MM.1S (cell line): ENCODE data around the gene TP63.

ENCODE experiments used
- DNase-seq: peaks from one replicate; pipeline ENCODE4 v3.0.0-alpha.2; 2015
- H2AFZ ChIP-seq: fragments of 300-600 bp; sonication (generic); 2 replicates; pipeline ENCODE4 v1.6.0; 2016; ENCODE audit warnings: antibody characterized with exemption, low read length
- H3F3A ChIP-seq: fragments of 300-600 bp; sonication (generic); 2 replicates; pipeline ENCODE4 v1.6.1; 2016; ENCODE audit warnings: mild to moderate bottlenecking, antibody characterized with exemption, low read length, moderate library complexity, mixed read lengths; ENCODE audit not compliant: insufficient read depth
- H3K27ac ChIP-seq: fragments of 300-600 bp; sonication (generic); 2 replicates; pipeline ENCODE4 v1.5.1; 2016; ENCODE audit warnings: mild to moderate bottlenecking, low read length
- H3K27me3 ChIP-seq: fragments of 300-600 bp; sonication (generic); replicated peaks from 2 replicates; pipeline ENCODE4 v1.6.0; 2016; ENCODE audit warnings: low read length; ENCODE audit not compliant: insufficient read depth
- H3K36me3 ChIP-seq: fragments of 300-600 bp; sonication (generic); replicated peaks from 2 replicates; pipeline ENCODE4 v1.6.1; 2016; ENCODE audit warnings: mild to moderate bottlenecking, low read length, mixed read lengths; ENCODE audit not compliant: insufficient read depth
- H3K4me1 ChIP-seq: fragments of 300-600 bp; sonication (generic); 2 replicates; pipeline ENCODE4 v1.6.1; 2016; ENCODE audit warnings: low read length, mixed read lengths
- H3K4me2 ChIP-seq: fragments of 300-600 bp; sonication (generic); 2 replicates; pipeline ENCODE4 v1.6.0; 2016; ENCODE audit warnings: low read depth, low read length
- H3K4me3 ChIP-seq: fragments of 300-600 bp; sonication (generic); 2 replicates; pipeline ENCODE4 v1.5.1; 2016; ENCODE audit warnings: low read length, mixed read lengths
- H3K79me2 ChIP-seq: fragments of 300-600 bp; sonication (generic); 2 replicates; pipeline ENCODE4 v1.6.1; 2016; ENCODE audit warnings: mixed run types, low read length, mixed read lengths
- H3K9ac ChIP-seq: fragments of 300-600 bp; sonication (generic); 2 replicates; pipeline ENCODE4 v1.6.1; 2016; ENCODE audit warnings: low read length, mixed read lengths
- H3K9me2 ChIP-seq: fragments of 300-600 bp; sonication (generic); replicated peaks from 2 replicates; pipeline ENCODE4 v1.6.1; 2016; ENCODE audit warnings: mild to moderate bottlenecking, low read length, mixed read lengths; ENCODE audit not compliant: insufficient read depth
- H3K9me3 ChIP-seq: fragments of 300-600 bp; sonication (generic); replicated peaks from 2 replicates; pipeline ENCODE4 v1.6.1; 2016; ENCODE audit warnings: mild to moderate bottlenecking, low read length, mixed read lengths; ENCODE audit not compliant: insufficient read depth
- H4K20me1 ChIP-seq: fragments of 300-600 bp; sonication (generic); 2 replicates; pipeline ENCODE4 v1.6.1; 2016; ENCODE audit warnings: mild to moderate bottlenecking, low read length, moderate library complexity, mixed read lengths; ENCODE audit not compliant: insufficient read depth
- CTCF ChIP-seq: fragments of 300-600 bp; sonication (generic); IDR thresholded peaks from 2 replicates; pipeline ENCODE4 v1.5.1; 2016; ENCODE audit warnings: antibody characterized with exemption, low read length, mixed read lengths
- EZH2 ChIP-seq: fragments of 300-600 bp; sonication (generic); optimal IDR thresholded peaks from 2 replicates; pipeline ENCODE3; 2017; ENCODE audit warnings: low read depth, mild to moderate bottlenecking, antibody characterized with exemption, low read length, mixed read lengths
- EZH2phosphoT487 ChIP-seq: fragments of 300-600 bp; sonication (generic); IDR thresholded peaks from 2 replicates; pipeline ENCODE4 v1.6.1; 2018; ENCODE audit warnings: antibody characterized with exemption, low read length

Gene TP63

GRCh38 chr3:189907803-189908202 lies 276.6 kb downstream of the TP63 start:
- no peak overlapping the region for H3K4me3 ChIP-seq
- H3K4me2 ChIP-seq = no peak overlapping the region
- no peaks in the 10 kb centered on the region for H3F3A ChIP-seq
- H3K9ac ChIP-seq = no peak overlapping the region
- no peaks in the 10 kb centered on the region for H3K4me1 ChIP-seq
- H2AFZ ChIP-seq = no peak overlapping the region
- no peaks in the 10 kb centered on the region for H3K36me3 ChIP-seq
- no peaks in the 10 kb centered on the region for H3K27me3 ChIP-seq
- no peaks in the 10 kb centered on the region for H3K79me2 ChIP-seq
- TF ChIP-seq EZH2phosphoT487 = no peak
- no peak for TF ChIP-seq EZH2
- TF ChIP-seq CTCF = no peak
- H3K9me2 ChIP-seq = no peaks in the 10 kb centered on the region
- no peaks in the 10 kb centered on the region for H3K9me3 ChIP-seq
- H4K20me1 ChIP-seq = no peaks in the 10 kb centered on the region
- DNase-seq = no peak
- no peak overlapping the region for H3K27ac ChIP-seq

- Histone ChIP-seq H3K27ac (no peak overlapping the region), H3K4me1 (no peaks in the 10 kb centered on the region), H3K4me3 (no peak overlapping the region), H3K36me3 (no peaks in the 10 kb centered on the region), H3K27me3 (no peaks in the 10 kb centered on the region), H3F3A (no peaks in the 10 kb centered on the region), H3K79me2 (no peaks in the 10 kb centered on the region), H3K9me2 (no peaks in the 10 kb centered on the region), H3K4me2 (no peak overlapping the region), H3K9ac (no peak overlapping the region), H3K9me3 (no peaks in the 10 kb centered on the region), H4K20me1 (no peaks in the 10 kb centered on the region), H2AFZ (no peak overlapping the region)
- DNase-seq = no peak
- TF ChIP-seq EZH2 (no peak), EZH2phosphoT487 (no peak)
These were observed 277.5 kb downstream of the TP63 start for GRCh38 chr3:189908646-189909045.

- Histone ChIP-seq H3F3A (no peaks in the 10 kb centered on the region), H3K27me3 (no peaks in the 10 kb centered on the region), H3K9ac (no peak overlapping the region), H3K79me2 (no peaks in the 10 kb centered on the region), H3K4me1 (no peaks in the 10 kb centered on the region), H3K4me2 (no peak overlapping the region), H3K9me2 (no peaks in the 10 kb centered on the region), H3K36me3 (no peaks in the 10 kb centered on the region), H2AFZ (no peak overlapping the region), H3K9me3 (no peaks in the 10 kb centered on the region), H3K4me3 (no peak overlapping the region), H3K27ac (no peak overlapping the region), H4K20me1 (no peaks in the 10 kb centered on the region)
- no peak for TF ChIP-seq EZH2
- TF ChIP-seq CTCF = no peak
- no peak for TF ChIP-seq EZH2phosphoT487
- no peak for DNase-seq
These were observed 277.9 kb downstream of the TP63 start for GRCh38 chr3:189909139-189909538.

- Histone ChIP-seq H3K9ac (no peak overlapping the region), H3K4me2 (no peak overlapping the region), H3K9me3 (no peaks in the 10 kb centered on the region)
These were observed 278.4 kb downstream of the TP63 start for GRCh38 chr3:189909573-189909972.

More at GRCh38 chr3:189909573-189909972, 278.4 kb downstream of the TP63 start:
- Histone ChIP-seq H3K9me2 (no peaks in the 10 kb centered on the region), H3K4me1 (no peaks in the 10 kb centered on the region), H4K20me1 (no peaks in the 10 kb centered on the region), H3K4me3 (no peak overlapping the region), H3K36me3 (no peaks in the 10 kb centered on the region), H3K79me2 (no peaks in the 10 kb centered on the region), H2AFZ (no peak overlapping the region), H3K27ac (no peak overlapping the region), H3F3A (no peaks in the 10 kb centered on the region), H3K27me3 (no peaks in the 10 kb centered on the region)
- TF ChIP-seq EZH2phosphoT487 (no peak), CTCF (no peak), EZH2 (no peak)
- DNase-seq = no peak
